ENCODE results near the gene TTC21B. TPM values are rescaled to one million over a fixed set of nuclear protein-coding genes. Genes with fewer than 3 reads are reported as not detected.

Gene TTC21B
- total RNA-seq, 4 donors from 2014 or later, result 27.6 to 79.2 (median 36.9) TPM

GRCh38 chr2:165897726-165898125, 55.9 kb downstream of the TTC21B start:
- intact Hi-C loops (cut with DNase I; ENCODE audit: low total_unique reads), result no loop called here
- no peaks in the 10 kb centered on the region for H3K27me3 ChIP-seq
- H3K36me3 ChIP-seq, result no peaks in the 10 kb centered on the region
- TF ChIP-seq CTCF (IDR thresholded peaks at IDR 0.05), result no peak
- TF ChIP-seq POLR2A (IDR thresholded peaks at IDR 0.05), result no peak
- DNase-seq, result no peak
- H3K4me1 ChIP-seq, result no peaks in the 10 kb centered on the region
- no peak overlapping the region for H3K27ac ChIP-seq
- no peak overlapping the region for H3K4me3 ChIP-seq
- H3K9me3 ChIP-seq, result no peaks in the 10 kb centered on the region

DNA sequence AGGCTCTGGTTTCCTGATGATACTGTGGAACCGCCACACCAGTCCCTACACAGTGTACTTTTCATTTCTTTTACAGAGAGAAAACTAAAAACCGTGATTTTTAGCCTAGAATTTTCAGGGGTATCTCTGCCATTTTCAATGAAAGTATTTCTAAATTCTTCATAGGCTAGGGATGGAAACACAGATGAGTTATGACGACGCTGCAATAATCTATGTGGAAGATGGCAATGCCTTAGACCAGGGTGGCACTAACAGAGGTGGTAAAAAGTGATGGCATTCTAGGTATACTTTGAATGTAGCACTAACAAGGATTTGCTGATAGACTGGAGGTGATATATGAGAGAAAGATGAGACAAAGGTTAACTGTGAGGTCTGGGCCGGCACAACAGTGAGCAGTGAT, 56.5 kb downstream of the TTC21B start:
- TF ChIP-seq CTCF (IDR thresholded peaks at IDR 0.05) (no peak), POLR2A (IDR thresholded peaks at IDR 0.05) (no peak)
- Histone ChIP-seq H3K27me3 (no peaks in the 10 kb centered on the region), H3K36me3 (no peaks in the 10 kb centered on the region), H3K4me3 (no peak overlapping the region), H3K27ac (no peak overlapping the region), H3K4me1 (no peaks in the 10 kb centered on the region), H3K9me3 (no peaks in the 10 kb centered on the region)
- DNase-seq, result no peak
- intact Hi-C loops (cut with DNase I; ENCODE audit: low total_unique reads), result no loop called here

DNA sequence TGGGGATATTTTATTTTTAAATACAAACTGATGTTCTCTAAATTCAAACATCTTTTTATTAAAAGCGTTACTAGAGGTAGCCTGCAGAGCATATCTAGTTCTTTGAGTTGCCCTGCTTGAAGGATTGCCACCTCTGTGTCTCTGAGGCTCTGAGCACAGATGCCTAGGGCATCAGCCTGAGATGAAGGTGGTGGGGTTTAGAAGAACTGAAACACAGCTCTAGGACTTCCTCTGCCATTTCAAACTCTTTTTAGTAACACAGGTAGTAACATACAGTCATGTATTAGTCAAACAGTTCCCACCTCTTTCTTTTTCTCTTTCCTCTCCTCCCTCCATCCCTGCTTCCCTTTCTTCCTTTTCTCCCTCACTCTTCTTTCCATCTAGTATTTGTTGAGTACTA, 57.6 kb downstream of the TTC21B start:
- H3K4me1 ChIP-seq, result no peaks in the 10 kb centered on the region
- no peaks in the 10 kb centered on the region for H3K9me3 ChIP-seq
- no peak for DNase-seq
- no peak overlapping the region for H3K4me3 ChIP-seq
- H3K36me3 ChIP-seq, result no peaks in the 10 kb centered on the region
- no peaks in the 10 kb centered on the region for H3K27me3 ChIP-seq
- H3K27ac ChIP-seq, result no peak overlapping the region
- intact Hi-C loops (cut with DNase I; ENCODE audit: low total_unique reads), result no loop called here
- TF ChIP-seq CTCF (IDR thresholded peaks at IDR 0.05) (no peak), POLR2A (IDR thresholded peaks at IDR 0.05) (no peak)

DNA sequence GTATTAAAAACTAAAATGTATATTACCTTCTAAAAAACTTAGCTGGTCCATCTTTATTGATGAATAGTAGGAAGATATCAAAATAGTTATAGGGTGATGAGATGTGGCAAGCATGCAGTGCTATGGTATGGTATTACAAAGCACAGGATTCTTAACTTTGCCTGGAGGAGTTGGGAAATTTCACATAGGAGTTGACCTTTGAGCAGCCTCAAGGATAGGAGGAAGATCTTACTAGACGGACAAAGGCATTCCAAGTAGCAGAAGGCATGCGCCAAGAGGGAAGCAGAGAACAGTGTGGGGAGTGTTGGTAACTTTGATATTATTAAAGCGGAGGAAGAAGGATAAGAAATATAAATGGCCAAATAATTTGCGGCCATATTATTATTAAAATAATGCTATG, 60.0 kb downstream of the TTC21B start:
- TF ChIP-seq POLR2A (IDR thresholded peaks at IDR 0.05), result no peak
- TF ChIP-seq CTCF (IDR thresholded peaks at IDR 0.05), result no peak
- Histone ChIP-seq H3K4me1 (no peaks in the 10 kb centered on the region), H3K36me3 (no peaks in the 10 kb centered on the region), H3K4me3 (no peak overlapping the region), H3K9me3 (no peaks in the 10 kb centered on the region), H3K27ac (no peak overlapping the region), H3K27me3 (no peaks in the 10 kb centered on the region)
- intact Hi-C loops (cut with DNase I; ENCODE audit: low total_unique reads), result no loop called here
- no peak for DNase-seq

- Histone ChIP-seq H3K4me3 (no peak overlapping the region), H3K27ac (no peak overlapping the region), H3K36me3 (no peaks in the 10 kb centered on the region), H3K4me1 (no peaks in the 10 kb centered on the region), H3K27me3 (no peaks in the 10 kb centered on the region), H3K9me3 (no peaks in the 10 kb centered on the region)
- no peak for DNase-seq
- intact Hi-C loops (cut with DNase I; ENCODE audit: low total_unique reads), result no loop called here
- TF ChIP-seq POLR2A (IDR thresholded peaks at IDR 0.05) (no peak), CTCF (IDR thresholded peaks at IDR 0.05) (no peak)
These were observed 61.0 kb downstream of the TTC21B start for GRCh38 chr2:165892526-165892925.
